GM18867 (cell line): ENCODE data around the gene HPCAL4.

Source experiments
- ATAC-seq: cut with Tn5 transposase; IDR thresholded peaks from one replicate; pipeline ENCODE4 v1.9.1; 2021; ENCODE audit warnings: mild to moderate bottlenecking, moderate library complexity; ENCODE audit not compliant: unreplicated experiment

HPCAL4 gene

DNA sequence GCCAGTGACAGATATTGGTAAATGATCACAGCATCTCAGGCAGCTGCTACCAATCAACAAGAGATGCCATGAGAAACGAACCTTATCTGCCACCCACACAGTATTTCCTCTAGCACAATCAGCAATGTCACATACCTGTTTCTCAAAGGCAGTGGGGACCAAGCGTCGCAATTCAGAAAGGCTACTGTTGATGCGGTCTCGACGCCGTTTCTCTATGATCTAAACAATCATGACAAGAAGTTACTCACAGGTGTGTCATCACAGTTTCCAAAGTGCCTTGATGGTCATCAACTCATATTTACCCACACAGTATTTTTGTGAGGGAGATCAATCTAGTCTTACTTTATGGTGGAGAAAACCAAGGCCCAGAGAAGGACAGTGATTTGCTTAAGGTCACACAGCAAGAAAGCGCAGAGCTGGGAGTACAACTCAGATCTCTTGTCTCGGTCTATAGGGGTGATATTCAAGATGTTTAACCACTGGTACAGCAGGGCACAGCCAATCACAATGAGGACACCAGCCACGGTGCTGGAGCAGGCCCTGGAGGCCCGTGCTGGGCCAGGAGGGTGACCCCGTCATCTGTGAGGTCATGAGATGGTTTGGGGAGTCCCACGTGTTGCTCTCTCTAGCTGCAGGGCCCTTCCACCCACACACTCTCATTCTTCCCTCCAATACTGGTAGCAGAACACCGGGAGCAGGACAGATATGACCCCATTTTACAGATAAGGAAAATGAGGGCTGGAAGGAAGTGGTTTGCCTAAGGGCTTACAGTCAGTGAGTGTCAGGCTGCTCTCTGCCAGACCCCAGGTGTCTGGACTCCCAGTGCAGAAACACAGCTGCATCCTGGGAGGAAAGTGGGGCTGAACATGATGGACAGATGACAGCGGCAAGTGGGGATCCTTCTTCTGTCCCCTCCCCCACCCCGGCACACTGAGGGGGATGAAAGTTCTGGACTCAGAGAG lies 59.6 kb downstream of the HPCAL4 start:
- ATAC-seq, result no peak

DNA sequence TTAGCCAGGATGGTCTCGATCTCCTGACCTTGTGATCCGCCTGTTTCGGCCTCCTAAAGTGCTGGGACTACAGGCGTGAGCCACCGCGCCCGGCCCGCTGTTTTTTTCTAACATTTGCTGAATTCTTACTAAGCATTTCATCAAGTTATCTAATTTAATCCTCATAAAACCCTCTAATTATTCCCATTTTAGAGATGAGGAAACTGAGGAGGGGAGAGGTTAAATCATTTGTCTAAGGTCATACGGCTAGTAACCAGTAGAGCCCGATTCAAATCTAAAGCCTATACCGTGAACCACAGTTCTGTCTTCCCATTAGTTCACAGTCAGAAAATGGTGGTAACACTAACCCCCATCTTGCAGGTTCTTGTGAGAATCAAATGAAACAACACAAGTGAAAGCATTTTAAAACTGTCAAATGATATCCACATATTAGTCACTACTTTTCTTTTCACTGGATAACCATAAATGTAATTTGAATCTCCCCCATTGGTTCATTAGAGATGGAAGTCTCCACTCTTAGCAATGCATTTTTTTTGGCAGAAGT lies 62.4 kb downstream of the HPCAL4 start:
- no peak for ATAC-seq
